A549 (cell line): Measurements from ENCODE around the gene SLC29A4. TPM values are rescaled to one million over a fixed set of nuclear protein-coding genes. Genes with fewer than 3 reads are reported as not detected.

Experiments used
- ATAC-seq, 2 experiments: fragments of 200-7000 bp in 1 of 2; fragments of >200 bp in 1 of 2; cut with Nextera tagmentation in 1 of 2; cut with Tn5 transposase in 1 of 2; 3 replicates each; pipeline versions ENCODE4 v1.8.0 to v1.9.1; 2018 to 2020; ENCODE audit warnings: mild to moderate bottlenecking in 1 of 2, moderate library complexity in 1 of 2
- CTCF ChIA-PET: fragments of 300-600 bp; sonication (Branson Sonifier 250); formaldehyde crosslinking; extraction: SDS; loops from one replicate; lab custom pipeline; 2021; ENCODE audit warnings: antibody characterized with exemption, inconsistent platforms; lab: Yijun Ruan, JAX
- POLR2A ChIA-PET: fragments of 350-600 bp; formaldehyde crosslinking; extraction: SDS; loops from one replicate; lab custom pipeline; 2021; ENCODE audit warnings: antibody characterized with exemption, inconsistent platforms; lab: Yijun Ruan, JAX
- DNase-seq, 2 experiments: peaks; one replicate each; pipeline versions ENCODE4 v3.0.0 to v3.0.0-alpha.2; 2011 to 2016; ENCODE audit warnings: low read depth in 1 of 2, low spot score in 1 of 2
- FAIRE-seq: peaks from 2 replicates; lab custom pipeline; 2011; peaks lifted over from hg19 to GRCh38; lab: Jason Lieb, UNC
- H3K27ac ChIP-seq, 2 experiments: fragments of >200 bp; sonication (Bioruptor Twin); formaldehyde crosslinking; 3 replicates each; pipeline ENCODE4 v1.5.1; 2016 to 2017
- H3K4me1 ChIP-seq: fragments of >200 bp; sonication (Bioruptor Twin); formaldehyde crosslinking; 3 replicates; pipeline ENCODE4 v1.6.1; 2016
- H3K4me2 ChIP-seq: fragments of >200 bp; sonication (Bioruptor Twin); formaldehyde crosslinking; 3 replicates; pipeline ENCODE4 v1.6.1; 2016
- H3K4me3 ChIP-seq: fragments of >200 bp; sonication (Bioruptor Twin); formaldehyde crosslinking; 3 replicates; pipeline ENCODE4 v1.5.1; 2016
- H3K9me3 ChIP-seq: fragments of >200 bp; sonication (Bioruptor Twin); formaldehyde crosslinking; 3 replicates; pipeline ENCODE4 v1.6.1; 2016
- ATOH8 ChIP-seq: fragments of 250-450 bp; sonication (Bioruptor Pico); IDR thresholded peaks from 2 replicates; pipeline ENCODE4 v1.5.0; 2020; ENCODE audit warnings: low read depth, mild to moderate bottlenecking, moderate library complexity
- BHLHE40 ChIP-seq: IDR thresholded peaks from 2 replicates; pipeline ENCODE4 v1.6.1; 2012; ENCODE audit warnings: low read depth, low read length, inconsistent platforms
- CBX8 ChIP-seq: fragments of 200-600 bp; sonication (generic); IDR thresholded peaks from 2 replicates; pipeline ENCODE4 v1.6.1; 2016
- EHMT2 ChIP-seq: fragments of 200-600 bp; sonication (generic); IDR thresholded peaks from 2 replicates; pipeline ENCODE4 v1.6.1; 2016; ENCODE audit warnings: antibody characterized with exemption, low read depth, mild to moderate bottlenecking, moderate library complexity
- ELK1 ChIP-seq: fragments of 150-350 bp; IDR thresholded peaks from 2 replicates; pipeline ENCODE4 v1.6.1; 2014; ENCODE audit warnings: low read depth, mild to moderate bottlenecking, low read length
- FOSL2 ChIP-seq, 2 experiments: fragments of 450-650 bp in 1 of 2; fragments of >200 bp in 1 of 2; sonication (Bioruptor Twin) in 1 of 2; formaldehyde crosslinking; IDR thresholded peaks; 2 replicates each; pipeline versions ENCODE4 v1.5.0 to v1.6.1; 2016 to 2020; ENCODE audit warnings: mild to moderate bottlenecking in 1 of 2, moderate library complexity in 1 of 2
- GATA3 ChIP-seq: IDR thresholded peaks from 2 replicates; pipeline ENCODE4 v1.6.1; 2012; ENCODE audit warnings: borderline replicate concordance
- HMGXB4 ChIP-seq: fragments of 250-450 bp; sonication (Bioruptor Pico); IDR thresholded peaks from 2 replicates; pipeline ENCODE4 v1.5.0; 2021; ENCODE audit warnings: mild to moderate bottlenecking, moderate library complexity, borderline replicate concordance
- HOXB13 ChIP-seq: fragments of 250-450 bp; sonication (Bioruptor Pico); IDR thresholded peaks from 2 replicates; pipeline ENCODE4 v1.5.0; 2020; ENCODE audit warnings: low read depth, mild to moderate bottlenecking, moderate library complexity
- KDM1A ChIP-seq: fragments of 200-600 bp; sonication (generic); IDR thresholded peaks from 2 replicates; pipeline ENCODE4 v1.6.1; 2016; ENCODE audit warnings: low read depth, mild to moderate bottlenecking
- KDM5A ChIP-seq: fragments of 200-600 bp; sonication (generic); IDR thresholded peaks from 2 replicates; pipeline ENCODE4 v1.6.1; 2016; ENCODE audit warnings: antibody characterized with exemption, mild to moderate bottlenecking
- MAZ ChIP-seq: fragments of 150-350 bp; IDR thresholded peaks from 2 replicates; pipeline ENCODE4 v1.6.1; 2014; ENCODE audit warnings: antibody characterized with exemption, low read depth, low read length, borderline replicate concordance
- MYC ChIP-seq: IDR thresholded peaks from 2 replicates; pipeline ENCODE4 v1.6.1; 2012; ENCODE audit warnings: mild to moderate bottlenecking, inconsistent platforms, low read length, improper control_type of control experiment, borderline replicate concordance
- USF2 ChIP-seq: fragments of 450-650 bp; IDR thresholded peaks from 2 replicates; pipeline ENCODE4 v1.6.1; 2014; ENCODE audit warnings: antibody characterized with exemption
- WGBS: methylation state at CpG from one replicate; pipeline ENCODE4 v1.1.6; 2017; ENCODE audit errors: missing lambda C conversion rate; 5-methylcytosine and 5-hydroxymethylcytosine counted together
- polyA plus RNA-seq, 4 experiments: library from polyadenylated mRNA; depleted of rRNA in 3 of 4; stranded (reverse); fragments of >200 nt; fragmentation: RNase III in 1 of 4; extraction: RNeasy Plus Mini Kit Qiagen cat#74134 plus additional on column Dnase treatment in 1 of 4; gene quantifications; 2 replicates in 3 of 4; 3 replicates in 1 of 4; pipeline ENCODE4 v1.2.3, GENCODE V29; 2011 to 2017

Gene SLC29A4
- polyA plus RNA-seq, 2 of the 4 experiments (the other 2 are of a cell fraction): 11.5 to 12.6 TPM

GRCh38 chr7:5294169-5294987 lies 11.6 kb downstream of the SLC29A4 start:
- ChIA-PET POLR2A (no interaction called here), CTCF (interaction anchor here (0.9 to 1.4 kb wide), 2 partner anchors 9 to 103 kb away, joined by 3 read pairs; no protein-coding TSS in a partner anchor)
- Histone ChIP-seq H3K4me1 (no peaks in the 10 kb centered on the region), H3K9me3 (no peaks in the 10 kb centered on the region), H3K4me2 (no peak overlapping the region), H3K27ac (no peak overlapping the region), H3K4me3 (no peak overlapping the region)
- WGBS: 86% methylated on average over 14 of the region's 14 CpGs
- no peak for FAIRE-seq
- DNase-seq: no peak
- TF ChIP-seq ELK1: no peak
- no peak for TF ChIP-seq HOXB13 (CRISPR knock-in tag)
- TF ChIP-seq ATOH8 (CRISPR knock-in tag): no peak
- TF ChIP-seq USF2: no peak
- ATAC-seq: no peak

GRCh38 chr7:5295039-5296014 lies 12.6 kb downstream of the SLC29A4 start:
- no peaks in the 10 kb centered on the region for H3K4me1 ChIP-seq
- no peak for DNase-seq
- no peak overlapping the region for H3K4me2 ChIP-seq
- POLR2A ChIA-PET: no interaction called here
- H3K27ac ChIP-seq: no peak overlapping the region
- H3K9me3 ChIP-seq: no peaks in the 10 kb centered on the region
- no peak for FAIRE-seq
- ATAC-seq: no peak
- no peak overlapping the region for H3K4me3 ChIP-seq
- CTCF ChIA-PET: interaction anchor here (0.9 to 1.4 kb wide), 2 partner anchors 10 to 102 kb away, joined by 3 read pairs; no protein-coding TSS in a partner anchor
- WGBS: 95% methylated on average over 32 of the region's 33 CpGs
- TF ChIP-seq CBX8 (no peak), HMGXB4 (CRISPR knock-in tag) (no peak), KDM5A (no peak), MYC (no peak), EHMT2 (no peak), GATA3 (no peak), MAZ (no peak)

- DNase-seq (no peak), FAIRE-seq (no peak), ATAC-seq (no peak)
- H3K4me2 ChIP-seq: no peak overlapping the region
- H3K4me3 ChIP-seq: no peak overlapping the region
- ChIA-PET POLR2A (no interaction called here), CTCF (no interaction called here)
- WGBS: 93% methylated on average over 17 of the region's 29 CpGs
- H3K4me1 ChIP-seq: no peaks in the 10 kb centered on the region
- H3K9me3 ChIP-seq: no peaks in the 10 kb centered on the region
- H3K27ac ChIP-seq: no peak overlapping the region
- TF ChIP-seq GATA3 (no peak), KDM1A (no peak), BHLHE40 (no peak), MYC (no peak), ELK1 (no peak), FOSL2 (IDR thresholded peaks at IDR 0.05) (no peak), FOSL2 (CRISPR knock-in tag; IDR thresholded peaks at IDR 0.05) (no peak)
These were observed 13.4 kb downstream of the SLC29A4 start for GRCh38 chr7:5296015-5296610.
